Measurements from ENCODE around the gene PAK1IP1.

DNA sequence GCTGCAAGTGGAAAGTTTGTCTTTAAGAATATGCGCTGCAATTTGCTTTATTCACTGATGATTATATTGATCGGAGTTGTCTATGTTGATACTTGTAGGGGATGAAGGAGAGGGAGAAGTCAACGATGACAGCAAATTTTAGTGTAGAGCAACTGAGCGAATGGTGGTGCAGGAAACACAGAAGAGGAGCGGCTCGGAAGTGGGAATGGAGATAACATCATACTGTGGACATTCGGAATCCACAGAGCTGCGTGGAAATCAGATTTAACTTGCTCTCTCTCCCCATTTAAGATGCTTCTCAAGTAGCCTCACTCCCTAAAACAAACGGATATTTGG, 52.1 kb downstream of the PAK1IP1 start:
- TF ChIP-seq, protein P1, sequence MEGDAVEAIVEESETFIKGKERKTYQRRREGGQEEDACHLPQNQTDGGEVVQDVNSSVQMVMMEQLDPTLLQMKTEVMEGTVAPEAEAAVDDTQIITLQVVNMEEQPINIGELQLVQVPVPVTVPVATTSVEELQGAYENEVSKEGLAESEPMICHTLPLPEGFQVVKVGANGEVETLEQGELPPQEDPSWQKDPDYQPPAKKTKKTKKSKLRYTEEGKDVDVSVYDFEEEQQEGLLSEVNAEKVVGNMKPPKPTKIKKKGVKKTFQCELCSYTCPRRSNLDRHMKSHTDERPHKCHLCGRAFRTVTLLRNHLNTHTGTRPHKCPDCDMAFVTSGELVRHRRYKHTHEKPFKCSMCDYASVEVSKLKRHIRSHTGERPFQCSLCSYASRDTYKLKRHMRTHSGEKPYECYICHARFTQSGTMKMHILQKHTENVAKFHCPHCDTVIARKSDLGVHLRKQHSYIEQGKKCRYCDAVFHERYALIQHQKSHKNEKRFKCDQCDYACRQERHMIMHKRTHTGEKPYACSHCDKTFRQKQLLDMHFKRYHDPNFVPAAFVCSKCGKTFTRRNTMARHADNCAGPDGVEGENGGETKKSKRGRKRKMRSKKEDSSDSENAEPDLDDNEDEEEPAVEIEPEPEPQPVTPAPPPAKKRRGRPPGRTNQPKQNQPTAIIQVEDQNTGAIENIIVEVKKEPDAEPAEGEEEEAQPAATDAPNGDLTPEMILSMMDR (IDR thresholded peaks at IDR 0.05; ENCODE audit: low read depth, low read length): no peak
- no peak for TF ChIP-seq POLR2A (IDR thresholded peaks at IDR 0.05; ENCODE audit: extremely low read depth, insufficient read length)

Measured in NB4 (cell line).